GM12891 (cell line): ENCODE measurements around the gene FAM118B.
A peak's percentile ranks its signal among the peaks of the same experiment; 100 is the strongest.

Experiments
- DNase-seq: peaks from one replicate; pipeline ENCODE4 v3.0.0; 2011; ENCODE audit warnings: low spot score; ENCODE audit not compliant: insufficient read length
- FAIRE-seq: peaks from 2 replicates; lab custom pipeline; 2011; peaks lifted over from hg19 to GRCh38; lab: Jason Lieb, UNC
- PAX5 ChIP-seq: IDR thresholded peaks from 2 replicates; pipeline ENCODE4 v1.6.1; 2011; ENCODE audit warnings: low read length, moderate library complexity, mild to moderate bottlenecking; ENCODE audit not compliant: insufficient read depth, severe bottlenecking
- POU2F2 ChIP-seq: IDR thresholded peaks from 2 replicates; pipeline ENCODE4 v1.6.1; 2011; ENCODE audit warnings: low read depth, mild to moderate bottlenecking, control low read depth, low read length, moderate library complexity

Gene FAM118B

GRCh38 chr11:126311401-126312291 lies 100.1 kb downstream of the FAM118B start:
- DNase-seq (no peak), FAIRE-seq (peak; percentile 89)
- TF ChIP-seq PAX5 (no peak), POU2F2 (no peak)
